SK-N-MC (cell line): ENCODE results near the gene HAUS8.

Experiments used
- EZH2 ChIP-seq: fragments of 200-600 bp; sonication (generic); IDR thresholded peaks from one replicate; pipeline ENCODE4 v1.6.1; 2017; ENCODE audit warnings: antibody characterized with exemption
- FOXP2 ChIP-seq: optimal IDR thresholded peaks from 2 replicates; pipeline ENCODE3; 2011; ENCODE audit warnings: mild to moderate bottlenecking, moderate library complexity; ENCODE audit not compliant: insufficient read depth; ENCODE audit errors: extremely low read length, control extremely low read depth
- POLR2AphosphoS5 ChIP-seq: IDR thresholded peaks from 2 replicates; pipeline ENCODE4 v1.6.1; 2012; ENCODE audit warnings: mild to moderate bottlenecking, low read depth, low read length, borderline replicate concordance

DNA sequence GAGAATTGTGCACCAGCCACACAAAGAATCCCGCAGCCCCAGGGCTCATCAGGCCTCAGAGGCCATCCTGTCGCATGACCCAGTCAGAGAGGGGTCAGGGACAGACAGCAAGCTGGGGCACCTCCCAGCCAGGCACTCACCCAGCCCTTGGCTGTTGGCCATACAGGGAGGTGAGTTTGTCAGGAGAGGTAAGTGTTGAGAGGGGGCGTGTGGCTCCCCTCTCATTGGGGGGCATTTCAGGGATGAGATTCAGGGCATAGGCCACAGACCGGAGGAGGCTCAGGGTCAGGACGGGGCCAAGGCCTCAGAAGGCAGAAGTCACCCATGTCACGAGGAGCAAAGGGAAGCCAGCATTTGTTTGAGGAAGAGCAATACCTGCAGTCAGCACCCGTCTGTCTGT lies 37.4 kb upstream of the HAUS8 start:
- TF ChIP-seq FOXP2 (no peak), EZH2 (no peak), POLR2AphosphoS5 (no peak)
